A549 (cell line): ENCODE measurements around the gene SARS1. TPM values are rescaled to one million over a fixed set of nuclear protein-coding genes. Genes with fewer than 3 reads are reported as not detected.

Source experiments
- ATAC-seq, 2 experiments: fragments of 200-7000 bp in 1 of 2; fragments of >200 bp in 1 of 2; cut with Nextera tagmentation in 1 of 2; cut with Tn5 transposase in 1 of 2; 3 replicates each; pipeline versions ENCODE4 v1.8.0 to v1.9.1; 2018 to 2020; ENCODE audit warnings: mild to moderate bottlenecking in 1 of 2, moderate library complexity in 1 of 2
- CTCF ChIA-PET: fragments of 300-600 bp; sonication (Branson Sonifier 250); formaldehyde crosslinking; extraction: SDS; loops from one replicate; lab custom pipeline; 2021; ENCODE audit warnings: antibody characterized with exemption, inconsistent platforms; lab: Yijun Ruan, JAX
- POLR2A ChIA-PET: fragments of 350-600 bp; formaldehyde crosslinking; extraction: SDS; loops from one replicate; lab custom pipeline; 2021; ENCODE audit warnings: antibody characterized with exemption, inconsistent platforms; lab: Yijun Ruan, JAX
- DNase-seq, 2 experiments: peaks; one replicate each; pipeline versions ENCODE4 v3.0.0 to v3.0.0-alpha.2; 2011 to 2016; ENCODE audit warnings: low read depth in 1 of 2, low spot score in 1 of 2
- FAIRE-seq: peaks from 2 replicates; lab custom pipeline; 2011; peaks lifted over from hg19 to GRCh38; lab: Jason Lieb, UNC
- H3K27ac ChIP-seq, 2 experiments: fragments of >200 bp; sonication (Bioruptor Twin); formaldehyde crosslinking; 3 replicates each; pipeline ENCODE4 v1.5.1; 2016 to 2017
- H3K4me1 ChIP-seq: fragments of >200 bp; sonication (Bioruptor Twin); formaldehyde crosslinking; 3 replicates; pipeline ENCODE4 v1.6.1; 2016
- H3K4me2 ChIP-seq: fragments of >200 bp; sonication (Bioruptor Twin); formaldehyde crosslinking; 3 replicates; pipeline ENCODE4 v1.6.1; 2016
- H3K4me3 ChIP-seq: fragments of >200 bp; sonication (Bioruptor Twin); formaldehyde crosslinking; 3 replicates; pipeline ENCODE4 v1.5.1; 2016
- H3K9me3 ChIP-seq: fragments of >200 bp; sonication (Bioruptor Twin); formaldehyde crosslinking; 3 replicates; pipeline ENCODE4 v1.6.1; 2016
- ATOH8 ChIP-seq: fragments of 250-450 bp; sonication (Bioruptor Pico); IDR thresholded peaks from 2 replicates; pipeline ENCODE4 v1.5.0; 2020; ENCODE audit warnings: low read depth, mild to moderate bottlenecking, moderate library complexity
- CBX2 ChIP-seq: fragments of 200-600 bp; sonication (generic); IDR thresholded peaks from 2 replicates; pipeline ENCODE4 v1.6.1; 2016; ENCODE audit warnings: low read depth, mild to moderate bottlenecking, borderline replicate concordance
- CHD4 ChIP-seq: fragments of 200-600 bp; sonication (generic); IDR thresholded peaks from 2 replicates; pipeline ENCODE4 v1.6.1; 2016; ENCODE audit warnings: antibody characterized with exemption, mild to moderate bottlenecking, borderline replicate concordance
- CTCF ChIP-seq: fragments of >200 bp; sonication (Bioruptor Twin); formaldehyde crosslinking; IDR thresholded peaks from 3 replicates; pipeline ENCODE4 v1.5.1; 2016
- E2F6 ChIP-seq: IDR thresholded peaks from 2 replicates; pipeline ENCODE4 v1.6.1; 2012; ENCODE audit warnings: low read depth, borderline replicate concordance
- ELK1 ChIP-seq: fragments of 150-350 bp; IDR thresholded peaks from 2 replicates; pipeline ENCODE4 v1.6.1; 2014; ENCODE audit warnings: low read depth, mild to moderate bottlenecking, low read length
- ESRRA ChIP-seq: fragments of 150-350 bp; IDR thresholded peaks from 2 replicates; pipeline ENCODE4 v1.6.1; 2014; ENCODE audit warnings: mild to moderate bottlenecking, low read length, borderline replicate concordance
- FOSL2 ChIP-seq, 2 experiments: fragments of 450-650 bp in 1 of 2; fragments of >200 bp in 1 of 2; sonication (Bioruptor Twin) in 1 of 2; formaldehyde crosslinking; IDR thresholded peaks; 2 replicates each; pipeline versions ENCODE4 v1.5.0 to v1.6.1; 2016 to 2020; ENCODE audit warnings: mild to moderate bottlenecking in 1 of 2, moderate library complexity in 1 of 2
- HOXA7 ChIP-seq: fragments of 250-450 bp; sonication (Bioruptor Pico); IDR thresholded peaks from 2 replicates; pipeline ENCODE4 v1.5.0; 2020; ENCODE audit warnings: mild to moderate bottlenecking, moderate library complexity
- HOXB5 ChIP-seq: fragments of 250-450 bp; sonication (Bioruptor Pico); IDR thresholded peaks from 2 replicates; pipeline ENCODE4 v1.5.0; 2020; ENCODE audit warnings: mild to moderate bottlenecking, moderate library complexity
- JUNB ChIP-seq: fragments of >200 bp; sonication (Bioruptor Twin); formaldehyde crosslinking; IDR thresholded peaks from 2 replicates; pipeline ENCODE4 v1.6.1; 2016
- KDM1A ChIP-seq: fragments of 200-600 bp; sonication (generic); IDR thresholded peaks from 2 replicates; pipeline ENCODE4 v1.6.1; 2016; ENCODE audit warnings: low read depth, mild to moderate bottlenecking
- KDM5A ChIP-seq: fragments of 200-600 bp; sonication (generic); IDR thresholded peaks from 2 replicates; pipeline ENCODE4 v1.6.1; 2016; ENCODE audit warnings: antibody characterized with exemption, mild to moderate bottlenecking
- POLR2A ChIP-seq: IDR thresholded peaks from 2 replicates; pipeline ENCODE4 v1.6.1; 2012; ENCODE audit warnings: mild to moderate bottlenecking, low read length
- POLR2AphosphoS2 ChIP-seq: conservative IDR thresholded peaks from 2 replicates; pipeline ENCODE4 v1.6.1; 2012; ENCODE audit warnings: low read length, improper control_type of control experiment, inconsistent platforms
- RAD21 ChIP-seq, 2 experiments: fragments of >200 bp in 1 of 2; sonication (Bioruptor Twin) in 1 of 2; formaldehyde crosslinking in 1 of 2; IDR thresholded peaks in 1 of 2; conservative IDR thresholded peaks in 1 of 2; 2 replicates in 1 of 2; 3 replicates in 1 of 2; pipeline ENCODE4 v1.6.1; 2012 to 2018; ENCODE audit warnings: inconsistent platforms in 1 of 2
- RCOR1 ChIP-seq: fragments of 150-350 bp; IDR thresholded peaks from 2 replicates; pipeline ENCODE4 v1.6.1; 2014; ENCODE audit warnings: antibody characterized with exemption, low read length, low read depth
- RFX5 ChIP-seq: fragments of 450-650 bp; IDR thresholded peaks from 2 replicates; pipeline ENCODE4 v1.7.1; 2014; ENCODE audit warnings: antibody characterized with exemption, mild to moderate bottlenecking, moderate library complexity
- SMC3 ChIP-seq: fragments of >200 bp; sonication (Bioruptor Twin); formaldehyde crosslinking; IDR thresholded peaks from 3 replicates; pipeline ENCODE4 v1.6.1; 2018; ENCODE audit warnings: inconsistent platforms
- SREBF2 ChIP-seq: fragments of 450-650 bp; IDR thresholded peaks from 2 replicates; pipeline ENCODE4 v1.6.1; 2014; ENCODE audit warnings: mild to moderate bottlenecking, moderate library complexity
- TFCP2L1 ChIP-seq: fragments of 250-450 bp; sonication (Bioruptor Pico); IDR thresholded peaks from 2 replicates; pipeline ENCODE4 v1.5.0; 2021; ENCODE audit warnings: mild to moderate bottlenecking
- USF2 ChIP-seq: fragments of 450-650 bp; IDR thresholded peaks from 2 replicates; pipeline ENCODE4 v1.6.1; 2014; ENCODE audit warnings: antibody characterized with exemption
- ZC3H11A ChIP-seq: fragments of 450-650 bp; IDR thresholded peaks from 2 replicates; pipeline ENCODE4 v1.6.1; 2014; ENCODE audit warnings: antibody characterized with exemption, mild to moderate bottlenecking
- ZFP36 ChIP-seq: fragments of 450-650 bp; IDR thresholded peaks from 2 replicates; pipeline ENCODE4 v1.6.1; 2014; ENCODE audit warnings: borderline replicate concordance; ENCODE audit not compliant: partially characterized antibody
- WGBS: methylation state at CpG from one replicate; pipeline ENCODE4 v1.1.6; 2017; ENCODE audit errors: missing lambda C conversion rate; 5-methylcytosine and 5-hydroxymethylcytosine counted together
- polyA plus RNA-seq, 4 experiments: library from polyadenylated mRNA; depleted of rRNA in 3 of 4; stranded (reverse); fragments of >200 nt; fragmentation: RNase III in 1 of 4; extraction: RNeasy Plus Mini Kit Qiagen cat#74134 plus additional on column Dnase treatment in 1 of 4; gene quantifications; 2 replicates in 3 of 4; 3 replicates in 1 of 4; pipeline ENCODE4 v1.2.3, GENCODE V29; 2011 to 2017

Gene SARS1
- polyA plus RNA-seq, 2 of the 4 experiments (the other 2 are of a cell fraction) = 103 to 152 TPM

- DNase-seq (no peak), ATAC-seq (no peak), FAIRE-seq (no peak)
- peaks cover 30% of the 10 kb centered on the region for H3K4me1 ChIP-seq
- peak overlapping the region in 1 of 2 experiments; percentile 45; a peak in 2 of 6 replicates for H3K27ac ChIP-seq
- no peak overlapping the region for H3K4me3 ChIP-seq
- no peak overlapping the region for H3K4me2 ChIP-seq
- ChIA-PET CTCF (interaction anchor here (1.1 to 2.3 kb wide), 4 partner anchors 11 to 111 kb away, joined by 3 to 18 read pairs (median 4); a partner anchor contains a TSS), POLR2A (no interaction called here)
- WGBS = 83% methylated on average over 8 of the region's 10 CpGs
- H3K9me3 ChIP-seq = no peaks in the 10 kb centered on the region
- no peak for TF ChIP-seq FOSL2 (IDR thresholded peaks at IDR 0.05)
- TF ChIP-seq FOSL2 (CRISPR knock-in tag; IDR thresholded peaks at IDR 0.05) = no peak
- no peak for TF ChIP-seq KDM5A
- no peak for TF ChIP-seq HOXB5 (CRISPR knock-in tag)
- TF ChIP-seq ZC3H11A = no peak
- TF ChIP-seq RCOR1 = no peak
- no peak for TF ChIP-seq ELK1
- TF ChIP-seq USF2 = no peak
- TF ChIP-seq ZFP36 = no peak
- no peak for TF ChIP-seq TFCP2L1 (CRISPR knock-in tag)
- no peak for TF ChIP-seq JUNB
- TF ChIP-seq POLR2AphosphoS2 = no peak
- no peak for TF ChIP-seq ATOH8 (CRISPR knock-in tag)
- no peak for TF ChIP-seq CBX2
- no peak for TF ChIP-seq E2F6
- no peak for TF ChIP-seq HOXA7 (CRISPR knock-in tag)
- no peak for TF ChIP-seq SREBF2
- no peak for TF ChIP-seq KDM1A
- TF ChIP-seq POLR2A = no peak
- no peak for TF ChIP-seq ESRRA
Measured at GRCh38 chr1:109199710-109200109, 14.0 kb upstream of the SARS1 start.

GRCh38 chr1:109201123-109201703 is 12.5 kb upstream of the SARS1 start:
- ATAC-seq = peak in 1 of 2 experiments; percentile 35; a peak in 3 of 6 replicates
- no peak overlapping the region for H3K4me3 ChIP-seq
- 85% methylated on average over 2 of the region's 2 CpGs for WGBS
- H3K9me3 ChIP-seq = no peaks in the 10 kb centered on the region
- CTCF ChIA-PET = interaction anchor here (0.6 to 1.7 kb wide), 11 partner anchors 9 to 197 kb away, joined by 3 to 12 read pairs (median 4); partner anchors contain the start of genes SARS1 and SORT1
- no peak overlapping the region for H3K4me2 ChIP-seq
- peak overlapping the region in 1 of 2 experiments; percentile 62; a peak in 3 of 6 replicates for H3K27ac ChIP-seq
- no peak for FAIRE-seq
- DNase-seq = peak; percentile 36 to 49
- peaks cover 30% of the 10 kb centered on the region for H3K4me1 ChIP-seq
- TF ChIP-seq SMC3 (peak; percentile 26; the same call in 1 of the 3 replicates), CHD4 (no peak), RAD21 (conservative IDR thresholded peaks at IDR 0.05 in 1 of 2, IDR thresholded peaks at IDR 0.05 in 1 of 2) (peak; percentile 46 to 53; a peak in 4 of 5 replicates), RFX5 (no peak), CTCF (peak; percentile 53)
- POLR2A ChIA-PET = interaction anchor here (1.3 kb wide), 1 partner anchor 13 kb away, joined by 4 read pairs; the partner anchor contains the start of gene SARS1
